Measurements from ENCODE around the gene DOK5. TPM values are rescaled to one million over a fixed set of nuclear protein-coding genes. Genes with fewer than 3 reads are reported as not detected.

The DOK5 gene
- total and polyA plus RNA-seq, 2 donors (not counting 3 experiments of a cell fraction or from before 2014, with no cell fraction given) = 3.5 to 14.2 TPM

DNA sequence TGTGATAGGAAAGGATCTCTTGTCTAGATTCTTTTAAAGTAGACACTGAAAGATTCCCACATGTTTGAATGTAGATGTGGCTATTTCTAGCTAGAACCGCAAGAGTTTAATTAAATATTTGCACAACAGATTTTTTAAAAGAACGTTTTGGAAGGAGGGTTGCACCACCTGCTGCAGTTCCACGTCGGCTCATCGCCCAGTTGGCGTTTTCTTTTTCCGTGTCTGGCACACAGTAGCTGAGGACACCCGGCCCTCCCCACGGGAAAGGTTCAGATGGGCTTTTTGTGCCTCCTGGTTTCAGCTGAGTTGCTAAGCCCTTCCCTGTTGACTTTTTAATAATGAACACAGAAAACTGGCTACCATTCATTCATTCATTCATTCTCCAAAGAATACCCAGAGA is 41.8 kb upstream of the DOK5 start:
- Histone ChIP-seq H3K4me3 (replicated peaks in 1 of 3; ENCODE audit: insufficient read depth in 1 of 3, low read depth in 1 of 3, low read length in 3 of 3) (no peak overlapping the region), H3K4me1 (ENCODE audit: control insufficient read depth, extremely low read depth, insufficient read depth, low read length) (no peaks in the 10 kb centered on the region), H3K79me2 (ENCODE audit: control insufficient read depth, insufficient read depth, low read length) (no peaks in the 10 kb centered on the region), H3K27me3 (ENCODE audit: control insufficient read depth in 2 of 2, insufficient read depth in 2 of 2, low read length in 2 of 2) (no peaks in the 10 kb centered on the region), H3K36me3 (ENCODE audit: control insufficient read depth in 2 of 2, extremely low read depth in 1 of 2, insufficient read depth in 2 of 2, low read length in 2 of 2) (no peaks in the 10 kb centered on the region), H4K20me1 (replicated peaks; ENCODE audit: control insufficient read depth, extremely low read depth, insufficient read depth, low read length) (no peaks in the 10 kb centered on the region), H2AFZ (ENCODE audit: low read depth, low read length) (no peak overlapping the region), H3K9me1 (replicated peaks; ENCODE audit: control insufficient read depth, extremely low read depth, insufficient read depth, low read length) (no peaks in the 10 kb centered on the region), H3K9ac (replicated peaks; ENCODE audit: extremely low read depth, insufficient read depth, low read length) (no peak overlapping the region), H3K9me3 (replicated peaks; ENCODE audit: control insufficient read depth, insufficient read depth, low read length) (no peaks in the 10 kb centered on the region), H3K4me2 (ENCODE audit: insufficient read depth, low read length) (no peak overlapping the region), H3K27ac (ENCODE audit: insufficient read depth, low read depth, low read length) (no peak overlapping the region)
- dilution Hi-C loops (cut with MboI; ENCODE audit: extremely low pct_ligation_motif_present, low sequenced_read_pairs) (no loop called here), intact Hi-C loops (cut with micrococcal nuclease) (no loop called here)
- no TSS peak for BruUV-seq (replicated peaks)
- CTCF ChIA-PET = no interaction called here
- TF ChIP-seq EZH2 (IDR thresholded peaks at IDR 0.05; ENCODE audit: borderline replicate concordance, low read depth, low read length, severe bottlenecking) (no peak), FOS (IDR thresholded peaks at IDR 0.05; ENCODE audit: borderline replicate concordance, insufficient read depth, low read length) (no peak), JUN (IDR thresholded peaks at IDR 0.05; ENCODE audit: borderline replicate concordance, insufficient read depth, insufficient read length, low read depth) (no peak), MAX (IDR thresholded peaks at IDR 0.05; ENCODE audit: insufficient read depth, insufficient read length) (no peak), POLR2AphosphoS5 (IDR thresholded peaks at IDR 0.05; ENCODE audit: insufficient read depth, low read depth, low read length) (no peak), POLR2A (IDR thresholded peaks at IDR 0.05; ENCODE audit: low read depth, low read length) (no peak)
- TF ChIP-seq, protein P1, sequence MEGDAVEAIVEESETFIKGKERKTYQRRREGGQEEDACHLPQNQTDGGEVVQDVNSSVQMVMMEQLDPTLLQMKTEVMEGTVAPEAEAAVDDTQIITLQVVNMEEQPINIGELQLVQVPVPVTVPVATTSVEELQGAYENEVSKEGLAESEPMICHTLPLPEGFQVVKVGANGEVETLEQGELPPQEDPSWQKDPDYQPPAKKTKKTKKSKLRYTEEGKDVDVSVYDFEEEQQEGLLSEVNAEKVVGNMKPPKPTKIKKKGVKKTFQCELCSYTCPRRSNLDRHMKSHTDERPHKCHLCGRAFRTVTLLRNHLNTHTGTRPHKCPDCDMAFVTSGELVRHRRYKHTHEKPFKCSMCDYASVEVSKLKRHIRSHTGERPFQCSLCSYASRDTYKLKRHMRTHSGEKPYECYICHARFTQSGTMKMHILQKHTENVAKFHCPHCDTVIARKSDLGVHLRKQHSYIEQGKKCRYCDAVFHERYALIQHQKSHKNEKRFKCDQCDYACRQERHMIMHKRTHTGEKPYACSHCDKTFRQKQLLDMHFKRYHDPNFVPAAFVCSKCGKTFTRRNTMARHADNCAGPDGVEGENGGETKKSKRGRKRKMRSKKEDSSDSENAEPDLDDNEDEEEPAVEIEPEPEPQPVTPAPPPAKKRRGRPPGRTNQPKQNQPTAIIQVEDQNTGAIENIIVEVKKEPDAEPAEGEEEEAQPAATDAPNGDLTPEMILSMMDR (IDR thresholded peaks at IDR 0.05; ENCODE audit: extremely low read depth in 1 of 2, insufficient read depth in 1 of 2, low read depth in 1 of 2, low read length in 2 of 2) = no peak
- DNase-seq (ENCODE audit: low read depth, low spot score) (no peak), FAIRE-seq (no peak)
- POLR2A ChIA-PET = no interaction called here
